Spleen (tissue), 7 donors: ENCODE measurements around the gene GPR34.

Source experiments
- CTCF ChIP-seq, 11 experiments: fragments of 200-600 bp in 7 of 11; fragments of 450-650 bp in 4 of 11; sonication (generic) in 4 of 11; IDR thresholded peaks in 8 of 11; conservative IDR thresholded peaks in 3 of 11; 1 replicate in 7 of 11; 2 replicates in 4 of 11; pipeline versions ENCODE4 v1.4.0 to v1.8.0; 2016 to 2021; ENCODE audit warnings: antibody characterized with exemption in 11 of 11, inconsistent platforms in 4 of 11, mild to moderate bottlenecking in 1 of 11
- POLR2A ChIP-seq, 3 donors: fragments of 450-650 bp; IDR thresholded peaks; one replicate each; pipeline ENCODE4 v1.5.1; 2017; ENCODE audit warnings: antibody characterized with exemption in 3 of 3, mild to moderate bottlenecking in 1 of 3
- POLR2AphosphoS5 ChIP-seq, 3 donors: sonication (generic); formaldehyde crosslinking; IDR thresholded peaks; one replicate each; pipeline ENCODE4 v1.5.1; 2017; ENCODE audit warnings: antibody characterized with exemption in 3 of 3
- donor health status: DM: no; HTN: no; CAD: no; lungs with moderate emphysema.
- donor health status: DM: no; HTN: no; CAD: no.
- donor health status: DM: no; HTN: no; CAD: no.

- TF ChIP-seq CTCF (IDR thresholded peaks at IDR 0.05 in 8 of 11, conservative IDR thresholded peaks at IDR 0.05 in 3 of 11) = no peak
- TF ChIP-seq POLR2A (IDR thresholded peaks at IDR 0.05) = no peak
- no peak for TF ChIP-seq POLR2AphosphoS5 (IDR thresholded peaks at IDR 0.05)
Measured at GRCh38 chrX:41692162-41692749, 3.5 kb downstream of the GPR34 start.
